Lower lobe of right lung (tissue), 2 donors: ENCODE data around the gene KLHDC8A. TPM values are rescaled to one million over a fixed set of nuclear protein-coding genes. Genes with fewer than 3 reads are reported as not detected.

ENCODE experiments used
- ATAC-seq, 2 donors: fragments of 200-7000 bp; cut with Tn5 transposase; one replicate each; pipeline ENCODE4 v1.9.1; 2020 to 2022; ENCODE audit warnings: mild to moderate bottlenecking in 2 of 2, moderate library complexity in 2 of 2
- DNase-seq: peaks from one replicate; pipeline ENCODE4 v3.0.0-alpha.2; 2020
- H3K27ac ChIP-seq: fragments of 200-600 bp; one replicate; pipeline ENCODE4 v1.8.0; 2022
- H3K27me3 ChIP-seq: fragments of 200-600 bp; one replicate; pipeline ENCODE4 v1.8.0; 2022; ENCODE audit warnings: low read depth
- H3K36me3 ChIP-seq: fragments of 200-600 bp; one replicate; pipeline ENCODE4 v1.8.0; 2022; ENCODE audit warnings: mild to moderate bottlenecking
- H3K4me1 ChIP-seq: fragments of 200-600 bp; one replicate; pipeline ENCODE4 v1.8.0; 2022
- H3K4me3 ChIP-seq: fragments of 200-600 bp; one replicate; pipeline ENCODE4 v1.8.0; 2022; ENCODE audit warnings: mild to moderate bottlenecking
- H3K9me3 ChIP-seq: fragments of 200-600 bp; one replicate; pipeline ENCODE4 v1.8.0; 2022
- CTCF ChIP-seq: fragments of 200-600 bp; IDR thresholded peaks from one replicate; pipeline ENCODE4 v1.8.0; 2022; ENCODE audit warnings: antibody characterized with exemption, mild to moderate bottlenecking
- intact Hi-C: fragments of 100-400 bp; cut with DNase I; formaldehyde crosslinking; loops from one replicate; pipeline ENCODE4 v1.11.0; 2022
- total RNA-seq: library from RNA; stranded (reverse); fragmentation: NEBNext Ultra II Directional; extraction: Animal tissue kit (Norgen Biotek cat#: 25700); gene quantifications from one replicate; pipeline ENCODE4 v1.2.1, GENCODE V29; 2021
- donor health status: DM: no; HTN: yes; CAD: no; lungs with severe emphysema.

Gene KLHDC8A
- total RNA-seq, 1 donor from 2014 or later = 0.97 TPM

DNA sequence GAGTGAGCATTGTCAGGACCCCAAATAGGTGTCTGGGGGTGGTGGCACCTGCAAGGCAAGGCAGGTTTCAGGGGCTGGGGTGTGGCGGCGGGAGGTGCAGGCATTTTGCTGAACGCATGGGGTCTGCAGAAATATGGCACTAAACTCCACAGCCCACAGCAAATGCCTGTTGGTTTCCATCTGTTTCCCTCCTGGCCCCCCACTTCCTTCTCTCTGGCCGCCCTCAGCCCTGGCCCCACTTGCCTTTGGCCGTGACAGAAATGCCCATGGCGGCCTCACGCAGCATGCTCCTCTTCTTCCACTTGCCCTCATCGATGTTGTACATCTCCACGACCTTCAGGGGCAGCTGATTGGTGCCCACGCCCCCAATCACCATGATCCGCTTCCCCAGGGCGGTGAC lies 13.7 kb downstream of the KLHDC8A start:
- ATAC-seq = no peak
- Histone ChIP-seq H3K27me3 (peaks cover 45% of the 10 kb centered on the region), H3K4me3 (no peak overlapping the region), H3K36me3 (no peaks in the 10 kb centered on the region), H3K4me1 (peaks cover 15% of the 10 kb centered on the region), H3K9me3 (no peaks in the 10 kb centered on the region), H3K27ac (no peak overlapping the region)
- intact Hi-C loops = no loop called here
- DNase-seq = no peak
- no peak for TF ChIP-seq CTCF

- intact Hi-C loops = no loop called here
- H3K4me1 ChIP-seq = peaks cover 15% of the 10 kb centered on the region
- no peak overlapping the region for H3K4me3 ChIP-seq
- no peak overlapping the region for H3K27ac ChIP-seq
- no peaks in the 10 kb centered on the region for H3K36me3 ChIP-seq
- no peak for TF ChIP-seq CTCF
- H3K9me3 ChIP-seq = no peaks in the 10 kb centered on the region
- peaks cover 29% of the 10 kb centered on the region for H3K27me3 ChIP-seq
- no peak for DNase-seq
- ATAC-seq = no peak
Measured at GRCh38 chr1:205340676-205341075, 16.0 kb downstream of the KLHDC8A start.

GRCh38 chr1:205339717-205340116 lies 17.0 kb downstream of the KLHDC8A start:
- Histone ChIP-seq H3K4me3 (no peak overlapping the region), H3K27me3 (peaks cover 20% of the 10 kb centered on the region), H3K9me3 (no peaks in the 10 kb centered on the region), H3K36me3 (no peaks in the 10 kb centered on the region), H3K4me1 (peaks cover 15% of the 10 kb centered on the region), H3K27ac (no peak overlapping the region)
- no peak for TF ChIP-seq CTCF
- intact Hi-C loops = no loop called here
- DNase-seq (no peak), ATAC-seq (no peak)

GRCh38 chr1:205339197-205339702 lies 17.5 kb downstream of the KLHDC8A start:
- H3K36me3 ChIP-seq = no peaks in the 10 kb centered on the region
- peaks cover 10% of the 10 kb centered on the region for H3K4me1 ChIP-seq
- intact Hi-C loops = no loop called here
- H3K9me3 ChIP-seq = no peaks in the 10 kb centered on the region
- H3K27me3 ChIP-seq = peaks cover 16% of the 10 kb centered on the region
- H3K4me3 ChIP-seq = no peak overlapping the region
- TF ChIP-seq CTCF = no peak
- no peak overlapping the region for H3K27ac ChIP-seq
- no peak for ATAC-seq
- DNase-seq = no peak

GRCh38 chr1:205338011-205338410 lies 18.7 kb downstream of the KLHDC8A start:
- H3K27me3 ChIP-seq = peaks cover 3% of the 10 kb centered on the region
- intact Hi-C loops = no loop called here
- H3K9me3 ChIP-seq = no peaks in the 10 kb centered on the region
- TF ChIP-seq CTCF = no peak
- H3K36me3 ChIP-seq = no peaks in the 10 kb centered on the region
- H3K4me1 ChIP-seq = no peaks in the 10 kb centered on the region
- H3K27ac ChIP-seq = no peak overlapping the region
- H3K4me3 ChIP-seq = no peak overlapping the region
- DNase-seq (no peak), ATAC-seq (no peak)

GRCh38 chr1:205337481-205337880 lies 19.2 kb downstream of the KLHDC8A start:
- no peaks in the 10 kb centered on the region for H3K4me1 ChIP-seq
- H3K36me3 ChIP-seq = no peaks in the 10 kb centered on the region
- H3K4me3 ChIP-seq = no peak overlapping the region
- no peak for ATAC-seq
- H3K27ac ChIP-seq = no peak overlapping the region
- no peak for DNase-seq
- no peaks in the 10 kb centered on the region for H3K9me3 ChIP-seq
- H3K27me3 ChIP-seq = no peaks in the 10 kb centered on the region
- intact Hi-C loops = no loop called here
- no peak for TF ChIP-seq CTCF
